GM12878 (cell line): ENCODE measurements around the gene KIF22. TPM values are rescaled to one million over a fixed set of nuclear protein-coding genes. Genes with fewer than 3 reads are reported as not detected.

Experiments used
- ASH2L ChIP-seq: fragments of 300-600, 200-600 bp; sonication (generic); IDR thresholded peaks from 2 replicates; pipeline ENCODE4 v1.6.1; 2017; ENCODE audit warnings: low read depth, mild to moderate bottlenecking, borderline replicate concordance
- BRCA1 ChIP-seq: IDR thresholded peaks from 2 replicates; pipeline ENCODE4 v1.6.1; 2011; ENCODE audit warnings: low read depth, low read length, improper control_type of control experiment
- CEBPZ ChIP-seq: fragments of 150-350 bp; IDR thresholded peaks from 2 replicates; pipeline ENCODE4 v1.6.1; 2016; ENCODE audit warnings: low read depth, low read length
- CHD2 ChIP-seq: IDR thresholded peaks from 2 replicates; pipeline ENCODE4 v1.6.1; 2011; ENCODE audit warnings: low read depth, low read length, improper control_type of control experiment, borderline replicate concordance
- CREM ChIP-seq: IDR thresholded peaks from 2 replicates; pipeline ENCODE4 v1.6.1; 2014; ENCODE audit warnings: antibody characterized with exemption, low read depth
- CTCF ChIP-seq, 3 experiments: IDR thresholded peaks in 2 of 3; conservative IDR thresholded peaks in 1 of 3; 2 replicates each; pipeline ENCODE4 v1.5.1; 2011; ENCODE audit warnings: low read depth in 3 of 3, low read length in 3 of 3, mild to moderate bottlenecking in 3 of 3, control low read depth in 2 of 3, moderate library complexity in 2 of 3, inconsistent platforms in 1 of 3, mixed read lengths in 1 of 3; ENCODE audit not compliant: control insufficient read depth in 2 of 3, insufficient read depth in 1 of 3; ENCODE audit errors: extremely low read depth in 1 of 3
- ELK1 ChIP-seq: IDR thresholded peaks from 2 replicates; pipeline ENCODE4 v1.6.1; 2012; ENCODE audit warnings: low read depth, low read length, improper control_type of control experiment
- EZH2 ChIP-seq: IDR thresholded peaks from 2 replicates; pipeline ENCODE4 v1.6.1; 2012; ENCODE audit warnings: low read depth, mild to moderate bottlenecking, control low read depth, inconsistent platforms, low read length, borderline replicate concordance; ENCODE audit not compliant: control insufficient read depth
- GATAD2B ChIP-seq: fragments of 450-650 bp; conservative IDR thresholded peaks from 2 replicates; pipeline ENCODE4 v1.6.1; 2017; ENCODE audit warnings: low read depth, mild to moderate bottlenecking, moderate library complexity
- HCFC1 ChIP-seq: fragments of 150-350 bp; IDR thresholded peaks from 2 replicates; pipeline ENCODE4 v1.6.1; 2014; ENCODE audit warnings: low read length
- JUNB ChIP-seq: IDR thresholded peaks from 2 replicates; pipeline ENCODE4 v1.6.1; 2016; ENCODE audit warnings: antibody characterized with exemption, mild to moderate bottlenecking
- KAT2A ChIP-seq: conservative IDR thresholded peaks from 2 replicates; pipeline ENCODE4 v1.6.1; 2011; ENCODE audit warnings: low read depth, low read length; ENCODE audit not compliant: control insufficient read depth
- MTA2 ChIP-seq: fragments of 450-650 bp; IDR thresholded peaks from 2 replicates; pipeline ENCODE4 v1.6.1; 2016; ENCODE audit warnings: low read depth, mild to moderate bottlenecking, moderate library complexity
- NFXL1 ChIP-seq: fragments of 450-650 bp; IDR thresholded peaks from 2 replicates; pipeline ENCODE4 v1.6.1; 2017; ENCODE audit warnings: antibody characterized with exemption, mild to moderate bottlenecking, borderline replicate concordance
- NR2F1 ChIP-seq: fragments of 450-650 bp; conservative IDR thresholded peaks from 2 replicates; pipeline ENCODE4 v1.6.1; 2017; ENCODE audit warnings: mild to moderate bottlenecking
- RELB ChIP-seq: fragments of 450-650 bp; IDR thresholded peaks from 2 replicates; pipeline ENCODE4 v1.6.1; 2017; ENCODE audit warnings: low read depth, mild to moderate bottlenecking, moderate library complexity
- SIX5 ChIP-seq: IDR thresholded peaks from 2 replicates; pipeline ENCODE4 v1.6.1; 2011; ENCODE audit warnings: mild to moderate bottlenecking, low read depth, low read length, moderate library complexity; ENCODE audit not compliant: severe bottlenecking
- STAT3 ChIP-seq: IDR thresholded peaks from 2 replicates; pipeline ENCODE4 v1.6.1; 2011; ENCODE audit warnings: low read depth, low read length, improper control_type of control experiment
- TCF12 ChIP-seq: IDR thresholded peaks from 2 replicates; pipeline ENCODE4 v1.6.1; 2011; ENCODE audit warnings: low read depth, mild to moderate bottlenecking, low read length
- TCF7 ChIP-seq: IDR thresholded peaks from 2 replicates; pipeline ENCODE4 v1.6.1; 2014; ENCODE audit warnings: antibody characterized with exemption, borderline replicate concordance
- ZNF622 ChIP-seq: fragments of 450-650 bp; IDR thresholded peaks from 2 replicates; pipeline ENCODE4 v1.6.1; 2017; ENCODE audit warnings: mild to moderate bottlenecking, inconsistent platforms
- polyA plus RNA-seq, 11 experiments: library from polyadenylated mRNA; depleted of rRNA in 4 of 11; unstranded in 6 of 11; stranded (reverse) in 5 of 11; fragments of >200 nt; fragmentation: Nextera tagmentation in 4 of 11; fragmentation: Illumina TruSeq in 1 of 11; extraction: Ambion mirVana in 4 of 11; extraction: Trizol in 1 of 11; gene quantifications; 1 replicate in 1 of 11; 2 replicates in 10 of 11; pipeline versions ENCODE4 v1.2.1 to v1.2.3, GENCODE V29; 2011 to 2016; ENCODE audit warnings: inconsistent platforms in 2 of 11, missing spikeins in 2 of 11, low read depth in 1 of 11
- total RNA-seq, 4 experiments: library from RNA; depleted of rRNA in 3 of 4; stranded (reverse); fragments of >200 nt in 3 of 4; fragmentation: Illumina TruSeq in 1 of 4; extraction: Trizol in 1 of 4; gene quantifications; 2 replicates each; pipeline versions ENCODE4 v1.2.1 to v1.2.3, GENCODE V29; 2013 to 2021

The KIF22 gene
- total and polyA plus RNA-seq, 10 of the 15 experiments (the other 5 are each of a cell fraction or from before 2014, with no cell fraction given): 7.6 to 158 (median 132) TPM

- TF ChIP-seq CEBPZ (no peak), CTCF (IDR thresholded peaks at IDR 0.05 in 2 of 3, conservative IDR thresholded peaks at IDR 0.05 in 1 of 3; ENCODE audit: control insufficient read depth in 2 of 3, extremely low read depth in 1 of 3, insufficient read depth in 1 of 3, low read depth in 3 of 3, low read length in 3 of 3) (0 out of 6 replicates have a peak, but pooled peaks of 1 of the 3 experiments have one; percentile 0), JUNB (no peak), ELK1 (peak; percentile 57), SIX5 (peak; percentile 31), BRCA1 (no peak), TCF12 (peak; percentile 41; the same call in 1 of the 2 replicates), EZH2 (no peak), MTA2 (no peak), NR2F1 (0 out of 2 replicates have a peak, but pooled peaks have one; percentile 36), CREM (peak; percentile 54), ZNF622 (no peak), KAT2A (no peak), TCF7 (no peak; the same call in 1 of the 2 replicates), ASH2L (no peak), CHD2 (peak; percentile 74), STAT3 (no peak), HCFC1 (peak; percentile 76), NFXL1 (no peak), RELB (peak; percentile 93), GATAD2B (peak; percentile 75; the same call in 1 of the 2 replicates)
These were observed 14.9 kb downstream of the KIF22 start (continued) for GRCh38 chr16:29805232-29806098.
